HL-60 (cell line): Measurements from ENCODE around the gene STN1.
A peak's percentile ranks its signal among the peaks of the same experiment; 100 is the strongest.

ENCODE experiments used
- CTCF ChIP-seq: IDR thresholded peaks from one replicate; pipeline ENCODE4 v1.5.1; 2011; ENCODE audit warnings: low read length, control low read depth, inconsistent platforms; ENCODE audit not compliant: insufficient read depth
- GABPA ChIP-seq: IDR thresholded peaks from 2 replicates; pipeline ENCODE4 v1.6.1; 2012; ENCODE audit warnings: low read depth
- POLR2AphosphoS5 ChIP-seq: IDR thresholded peaks from 2 replicates; pipeline ENCODE4 v1.6.1; 2012; ENCODE audit warnings: low read depth
- REST ChIP-seq: IDR thresholded peaks from 2 replicates; pipeline ENCODE4 v1.6.1; 2012; ENCODE audit warnings: low read depth; ENCODE audit not compliant: insufficient replicate concordance
- SPI1 ChIP-seq: IDR thresholded peaks from 2 replicates; pipeline ENCODE4 v1.6.1; 2012; ENCODE audit warnings: low read depth, mild to moderate bottlenecking, borderline replicate concordance

DNA sequence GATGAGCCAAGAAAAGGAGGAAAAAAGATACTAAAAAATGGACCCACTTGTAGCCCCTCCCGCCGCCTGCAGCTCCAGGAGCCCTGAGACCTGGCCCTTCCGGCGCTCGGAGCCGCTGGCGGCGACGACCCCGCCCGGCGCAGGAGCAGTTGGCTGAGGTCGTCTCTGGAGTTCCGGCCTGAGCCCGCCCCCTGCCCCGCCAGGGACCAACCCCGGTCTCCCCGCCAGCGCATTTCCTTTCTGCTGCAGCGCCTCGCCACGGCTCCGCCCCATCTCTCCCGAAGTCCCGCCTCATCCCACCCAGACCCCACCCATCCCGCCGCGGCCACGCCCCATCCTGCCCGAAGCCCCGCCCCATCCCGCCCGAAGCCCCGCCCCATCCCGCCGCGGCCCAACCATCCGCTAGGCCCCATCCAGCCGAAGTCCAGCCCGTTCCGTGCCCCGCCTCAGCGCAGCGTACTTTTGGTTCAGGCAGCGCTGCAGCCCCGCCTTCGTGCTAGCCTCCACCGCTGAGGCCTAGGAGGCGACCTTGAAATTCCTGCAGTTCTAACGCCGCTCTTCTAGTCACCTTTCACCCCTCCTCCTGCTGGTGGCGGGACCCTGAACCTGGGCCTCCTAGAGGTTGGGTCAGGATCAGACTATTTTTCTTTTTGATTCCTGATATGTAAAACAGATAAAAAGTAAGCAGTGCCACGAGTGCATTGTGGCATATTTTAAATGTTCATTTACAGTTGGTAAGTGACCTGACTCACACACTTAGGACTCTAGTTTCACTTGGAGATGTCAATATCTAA, at the start of gene STN1:
- no peak for TF ChIP-seq CTCF
- TF ChIP-seq POLR2AphosphoS5, result peak; percentile 67
- TF ChIP-seq SPI1, result no peak
- TF ChIP-seq REST, result no peak
- no peak; the same call in 1 of the 2 replicates for TF ChIP-seq GABPA
